ENCODE measurements around the gene PTGDR2. TPM values are rescaled to one million over a fixed set of nuclear protein-coding genes. Genes with fewer than 3 reads are reported as not detected.

PTGDR2 gene
- total RNA-seq, 1 donor from 2014 or later: not detected

- DNase-seq (ENCODE audit: low read depth): no peak
- Histone ChIP-seq H3K36me3 (ENCODE audit: control insufficient read depth, insufficient read depth, low read length) (no peaks in the 10 kb centered on the region), H3K27me3 (ENCODE audit: control insufficient read depth, insufficient read depth, low read length) (no peaks in the 10 kb centered on the region), H3K4me3 (ENCODE audit: low read depth, low read length) (no peak overlapping the region)
- TF ChIP-seq, protein P1, sequence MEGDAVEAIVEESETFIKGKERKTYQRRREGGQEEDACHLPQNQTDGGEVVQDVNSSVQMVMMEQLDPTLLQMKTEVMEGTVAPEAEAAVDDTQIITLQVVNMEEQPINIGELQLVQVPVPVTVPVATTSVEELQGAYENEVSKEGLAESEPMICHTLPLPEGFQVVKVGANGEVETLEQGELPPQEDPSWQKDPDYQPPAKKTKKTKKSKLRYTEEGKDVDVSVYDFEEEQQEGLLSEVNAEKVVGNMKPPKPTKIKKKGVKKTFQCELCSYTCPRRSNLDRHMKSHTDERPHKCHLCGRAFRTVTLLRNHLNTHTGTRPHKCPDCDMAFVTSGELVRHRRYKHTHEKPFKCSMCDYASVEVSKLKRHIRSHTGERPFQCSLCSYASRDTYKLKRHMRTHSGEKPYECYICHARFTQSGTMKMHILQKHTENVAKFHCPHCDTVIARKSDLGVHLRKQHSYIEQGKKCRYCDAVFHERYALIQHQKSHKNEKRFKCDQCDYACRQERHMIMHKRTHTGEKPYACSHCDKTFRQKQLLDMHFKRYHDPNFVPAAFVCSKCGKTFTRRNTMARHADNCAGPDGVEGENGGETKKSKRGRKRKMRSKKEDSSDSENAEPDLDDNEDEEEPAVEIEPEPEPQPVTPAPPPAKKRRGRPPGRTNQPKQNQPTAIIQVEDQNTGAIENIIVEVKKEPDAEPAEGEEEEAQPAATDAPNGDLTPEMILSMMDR (IDR thresholded peaks at IDR 0.05; ENCODE audit: insufficient read depth, low read length, poor library complexity, severe bottlenecking): no peak
Observed at GRCh38 chr11:60813324-60813723, 42.4 kb downstream of the PTGDR2 start.

DNA sequence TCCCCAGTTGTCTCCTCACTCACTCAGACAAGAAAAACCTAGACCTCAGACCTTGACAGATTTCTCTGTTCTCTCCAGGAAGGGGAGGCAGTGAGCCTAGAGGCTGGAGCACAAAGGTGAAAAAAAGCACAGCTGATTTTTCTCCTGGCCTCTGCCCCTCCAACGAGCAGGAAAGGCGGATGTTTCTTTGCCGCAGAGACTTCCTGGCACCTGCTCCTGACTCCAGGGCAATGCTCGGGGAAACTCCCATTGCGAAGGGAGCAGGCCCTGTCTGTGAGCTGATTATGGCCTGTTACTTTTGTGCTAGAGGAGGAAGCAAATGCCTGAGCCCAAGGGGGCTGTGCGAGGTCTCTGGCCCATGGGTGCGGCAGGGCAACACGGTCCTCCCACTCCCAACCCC is 45.2 kb downstream of the PTGDR2 start:
- no peaks in the 10 kb centered on the region for H3K36me3 ChIP-seq (ENCODE audit: control insufficient read depth, insufficient read depth, low read length)
- H3K4me3 ChIP-seq (ENCODE audit: low read depth, low read length): no peak overlapping the region
- no peak for DNase-seq (ENCODE audit: low read depth)
- TF ChIP-seq, protein P1 (IDR thresholded peaks at IDR 0.05; ENCODE audit: insufficient read depth, low read length, poor library complexity, severe bottlenecking): no peak
- H3K27me3 ChIP-seq (ENCODE audit: control insufficient read depth, insufficient read depth, low read length): no peaks in the 10 kb centered on the region

GRCh38 chr11:60810151-60810550 is 45.6 kb downstream of the PTGDR2 start:
- no peak for DNase-seq (ENCODE audit: low read depth)
- Histone ChIP-seq H3K36me3 (ENCODE audit: control insufficient read depth, insufficient read depth, low read length) (no peaks in the 10 kb centered on the region), H3K27me3 (ENCODE audit: control insufficient read depth, insufficient read depth, low read length) (no peaks in the 10 kb centered on the region), H3K4me3 (ENCODE audit: low read depth, low read length) (no peak overlapping the region)
- TF ChIP-seq, protein P1 (IDR thresholded peaks at IDR 0.05; ENCODE audit: insufficient read depth, low read length, poor library complexity, severe bottlenecking): no peak

DNA sequence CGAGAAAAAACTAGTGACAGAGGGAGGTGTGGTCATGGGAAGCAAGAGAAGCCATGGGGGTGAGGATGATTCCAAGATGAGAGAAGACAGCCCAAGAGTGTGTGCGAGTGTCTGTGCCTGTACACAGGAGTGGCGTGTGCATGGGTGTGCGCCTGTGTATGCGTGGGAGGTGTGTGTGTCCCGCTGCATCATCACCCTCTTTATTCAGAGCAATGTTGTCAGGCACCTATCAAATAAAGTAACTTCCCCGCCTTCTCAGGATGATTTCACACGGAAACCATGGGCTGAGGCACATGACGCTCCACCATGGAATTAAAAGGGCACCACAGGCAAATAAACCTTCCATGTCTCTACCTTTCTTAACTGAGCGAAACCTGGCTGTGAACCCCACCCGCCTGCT is 46.1 kb downstream of the PTGDR2 start:
- no peak for DNase-seq (ENCODE audit: low read depth)
- no peaks in the 10 kb centered on the region for H3K27me3 ChIP-seq (ENCODE audit: control insufficient read depth, insufficient read depth, low read length)
- H3K4me3 ChIP-seq (ENCODE audit: low read depth, low read length): no peak overlapping the region
- TF ChIP-seq, protein P1 (IDR thresholded peaks at IDR 0.05; ENCODE audit: insufficient read depth, low read length, poor library complexity, severe bottlenecking): no peak
- no peaks in the 10 kb centered on the region for H3K36me3 ChIP-seq (ENCODE audit: control insufficient read depth, insufficient read depth, low read length)

DNA sequence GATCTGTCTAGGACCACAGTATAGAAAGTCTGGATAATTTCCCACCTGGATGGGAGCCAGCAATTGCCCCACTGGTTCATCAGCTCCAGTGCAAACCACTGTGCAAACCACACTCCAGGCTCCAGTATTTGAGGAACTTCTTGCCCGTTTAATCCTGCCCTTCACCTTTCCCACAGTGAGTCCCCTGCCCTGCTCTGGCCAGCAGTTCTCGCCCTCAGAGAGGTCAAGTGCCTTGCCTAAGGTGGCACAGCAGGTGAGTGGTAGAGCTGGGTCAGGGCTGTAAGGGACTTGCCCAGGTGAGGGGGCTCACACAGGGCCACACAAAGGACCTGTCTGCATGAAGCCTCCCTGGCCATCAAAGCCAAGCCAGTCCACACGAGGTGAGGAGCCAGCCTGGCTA is 46.5 kb downstream of the PTGDR2 start:
- DNase-seq (ENCODE audit: low read depth): no peak
- Histone ChIP-seq H3K4me3 (ENCODE audit: low read depth, low read length) (no peak overlapping the region), H3K36me3 (ENCODE audit: control insufficient read depth, insufficient read depth, low read length) (no peaks in the 10 kb centered on the region), H3K27me3 (ENCODE audit: control insufficient read depth, insufficient read depth, low read length) (no peaks in the 10 kb centered on the region)
- TF ChIP-seq, protein P1 (IDR thresholded peaks at IDR 0.05; ENCODE audit: insufficient read depth, low read length, poor library complexity, severe bottlenecking): no peak

GRCh38 chr11:60803273-60803936 is 52.3 kb downstream of the PTGDR2 start:
- H3K4me3 ChIP-seq (ENCODE audit: low read depth, low read length): no peak overlapping the region
- peaks cover 2% of the 10 kb centered on the region for H3K27me3 ChIP-seq (ENCODE audit: control insufficient read depth, insufficient read depth, low read length)
- DNase-seq (ENCODE audit: low read depth): no peak
- H3K36me3 ChIP-seq (ENCODE audit: control insufficient read depth, insufficient read depth, low read length): no peaks in the 10 kb centered on the region
- TF ChIP-seq, protein P1 (IDR thresholded peaks at IDR 0.05; ENCODE audit: insufficient read depth, low read length, poor library complexity, severe bottlenecking): no peak
